Endometrial microvascular endothelial cells (primary cell): ENCODE results near the gene AOPEP. TPM values are rescaled to one million over a fixed set of nuclear protein-coding genes. Genes with fewer than 3 reads are reported as not detected.

Experiments used
- in situ Hi-C: cut with HindIII; loops from 2 replicates; pipeline ENCODE4 v1.10.0; 2017; ENCODE audit warnings: low sequenced_read_pairs, low pct_unique_long_range_greater_than_20kb; ENCODE audit errors: inconsistent ontology term
- total RNA-seq: library from RNA; depleted of rRNA; stranded (reverse); fragments of >200 nt; gene quantifications from one replicate; pipeline ENCODE4 v1.2.3, GENCODE V29; 2015; ENCODE audit errors: inconsistent ontology term

AOPEP gene
- total RNA-seq, 1 donor from 2014 or later, result 48.9 TPM

GRCh38 chr9:95085036-95085770 is 358.7 kb downstream of the AOPEP start:
- in situ Hi-C loops, result no loop called here

- in situ Hi-C loops, result no loop called here
Observed at GRCh38 chr9:95085861-95086563, 359.5 kb downstream of the AOPEP start.

- in situ Hi-C loops, result no loop called here
Observed at GRCh38 chr9:95086564-95086955, 360.1 kb downstream of the AOPEP start.

GRCh38 chr9:95087659-95088242 is 361.3 kb downstream of the AOPEP start:
- in situ Hi-C loops, result no loop called here

GRCh38 chr9:95088421-95089161 is 362.1 kb downstream of the AOPEP start:
- in situ Hi-C loops, result no loop called here

GRCh38 chr9:95089257-95090022 is 362.9 kb downstream of the AOPEP start:
- in situ Hi-C loops, result no loop called here

GRCh38 chr9:95090023-95090791 is 363.7 kb downstream of the AOPEP start:
- in situ Hi-C loops, result no loop called here

- in situ Hi-C loops, result no loop called here
Observed at GRCh38 chr9:95090871-95091577, 364.5 kb downstream of the AOPEP start.

- in situ Hi-C loops, result no loop called here
Observed at GRCh38 chr9:95091601-95092261, 365.2 kb downstream of the AOPEP start.

GRCh38 chr9:95092262-95093072 is 366.0 kb downstream of the AOPEP start:
- in situ Hi-C loops, result no loop called here

GRCh38 chr9:95093586-95093985 is 367.1 kb downstream of the AOPEP start:
- in situ Hi-C loops, result no loop called here

GRCh38 chr9:95094002-95094401 is 367.5 kb downstream of the AOPEP start:
- in situ Hi-C loops, result no loop called here

- in situ Hi-C loops, result no loop called here
Observed at GRCh38 chr9:95095641-95096355, 369.3 kb downstream of the AOPEP start.

- in situ Hi-C loops, result no loop called here
Observed at GRCh38 chr9:95096381-95096780, 369.9 kb downstream of the AOPEP start.

- in situ Hi-C loops, result no loop called here
Observed at GRCh38 chr9:95096807-95097206, 370.3 kb downstream of the AOPEP start.

- in situ Hi-C loops, result no loop called here
Observed at GRCh38 chr9:95097279-95097678, 370.8 kb downstream of the AOPEP start.
